Testis (tissue), 3 donors: ENCODE results near the gene LIN52. TPM values are rescaled to one million over a fixed set of nuclear protein-coding genes. Genes with fewer than 3 reads are reported as not detected.

Source experiments
- DNase-seq: peaks from one replicate; pipeline ENCODE4 v3.0.0-alpha.2; 2019
- H3K27ac ChIP-seq, 2 donors: fragments of 200-600 bp; sonication (generic); one replicate each; pipeline ENCODE4 v1.5.1; 2019
- H3K27me3 ChIP-seq: fragments of 200-600 bp; sonication (generic); one replicate; pipeline ENCODE4 v1.5.1; 2019
- H3K36me3 ChIP-seq: fragments of 200-600 bp; sonication (generic); one replicate; pipeline ENCODE4 v1.5.1; 2017; ENCODE audit warnings: low read depth; ENCODE audit errors: missing control alignments
- H3K4me1 ChIP-seq: fragments of 200-600 bp; sonication (generic); one replicate; pipeline ENCODE4 v1.5.1; 2019
- H3K4me3 ChIP-seq, 2 donors: fragments of 200-600 bp; sonication (generic); one replicate each; pipeline ENCODE4 v1.5.1; 2017 to 2019
- H3K9me3 ChIP-seq: fragments of 200-600 bp; sonication (generic); one replicate; pipeline ENCODE4 v1.5.1; 2017
- POLR2A ChIP-seq: fragments of 450-650 bp; IDR thresholded peaks from one replicate; pipeline ENCODE4 v1.6.1; 2017; ENCODE audit warnings: antibody characterized with exemption, mild to moderate bottlenecking, moderate library complexity
- WGBS, 2 donors: methylation state at CpG; one replicate each; pipeline ENCODE4 v1.1.5; 2018; 5-methylcytosine and 5-hydroxymethylcytosine counted together
- intact Hi-C: fragments of 100-400 bp; cut with DNase I; formaldehyde crosslinking; loops from one replicate; pipeline ENCODE4 v1.15.1; 2023; ENCODE audit warnings: low total_unique reads
- polyA plus RNA-seq: library from polyadenylated mRNA; stranded (reverse); fragments of 350-450 nt; fragmentation: Illumina TruSeq; extraction: RNeasy Lipid Tissue Mini Kit (QIAGEN cat#74804); gene quantifications from one replicate; pipeline ENCODE4 v1.2.3, GENCODE V29; 2014; ENCODE audit warnings: low read depth, low replicate concordance; ENCODE audit not compliant: insufficient read depth
- total RNA-seq, 2 donors: library from RNA; depleted of rRNA; stranded (reverse); fragments of >200 nt; gene quantifications; one replicate each; pipeline ENCODE4 v1.2.3, GENCODE V29; 2016
- TF ChIP-seq, protein P1 (sequence below), 3 experiments: fragments of 450-650 bp in 2 of 3; fragments of 200-600 bp in 1 of 3; sonication (generic) in 1 of 3; IDR thresholded peaks; one replicate each; pipeline ENCODE4 v1.5.1; 2016 to 2019; ENCODE audit warnings: antibody characterized with exemption in 3 of 3, mild to moderate bottlenecking in 2 of 3, moderate library complexity in 1 of 3

The LIN52 gene
- total and polyA plus RNA-seq, 3 donors from 2014 or later, result 13.8 to 21.7 (median 18.9) TPM

DNA sequence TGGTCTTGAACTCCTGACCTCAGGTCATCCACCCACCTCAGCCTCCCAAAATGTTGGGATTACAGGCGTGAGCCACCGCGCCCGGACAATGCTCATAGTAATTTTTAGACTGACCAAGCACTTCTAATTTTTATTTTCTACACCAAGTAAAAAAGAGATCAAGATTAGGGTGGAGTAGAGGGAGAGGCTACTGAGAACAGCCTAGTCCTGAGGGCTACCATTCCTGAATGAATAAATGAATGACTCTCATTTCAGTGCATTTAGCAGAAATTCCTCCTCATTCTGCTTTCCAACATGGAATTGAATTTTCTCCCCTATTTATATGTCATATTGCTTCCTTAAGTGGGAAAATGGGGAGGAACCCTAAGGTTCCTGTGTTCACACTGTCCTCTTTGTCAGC, 39.2 kb upstream of the LIN52 start:
- TF ChIP-seq, protein P1, sequence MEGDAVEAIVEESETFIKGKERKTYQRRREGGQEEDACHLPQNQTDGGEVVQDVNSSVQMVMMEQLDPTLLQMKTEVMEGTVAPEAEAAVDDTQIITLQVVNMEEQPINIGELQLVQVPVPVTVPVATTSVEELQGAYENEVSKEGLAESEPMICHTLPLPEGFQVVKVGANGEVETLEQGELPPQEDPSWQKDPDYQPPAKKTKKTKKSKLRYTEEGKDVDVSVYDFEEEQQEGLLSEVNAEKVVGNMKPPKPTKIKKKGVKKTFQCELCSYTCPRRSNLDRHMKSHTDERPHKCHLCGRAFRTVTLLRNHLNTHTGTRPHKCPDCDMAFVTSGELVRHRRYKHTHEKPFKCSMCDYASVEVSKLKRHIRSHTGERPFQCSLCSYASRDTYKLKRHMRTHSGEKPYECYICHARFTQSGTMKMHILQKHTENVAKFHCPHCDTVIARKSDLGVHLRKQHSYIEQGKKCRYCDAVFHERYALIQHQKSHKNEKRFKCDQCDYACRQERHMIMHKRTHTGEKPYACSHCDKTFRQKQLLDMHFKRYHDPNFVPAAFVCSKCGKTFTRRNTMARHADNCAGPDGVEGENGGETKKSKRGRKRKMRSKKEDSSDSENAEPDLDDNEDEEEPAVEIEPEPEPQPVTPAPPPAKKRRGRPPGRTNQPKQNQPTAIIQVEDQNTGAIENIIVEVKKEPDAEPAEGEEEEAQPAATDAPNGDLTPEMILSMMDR (IDR thresholded peaks at IDR 0.05), result no peak
- no peak for TF ChIP-seq POLR2A
- 95% methylated on average over 4 of the region's 4 CpGs for WGBS, 2 donors
- H3K9me3 ChIP-seq, result no peaks in the 10 kb centered on the region

DNA sequence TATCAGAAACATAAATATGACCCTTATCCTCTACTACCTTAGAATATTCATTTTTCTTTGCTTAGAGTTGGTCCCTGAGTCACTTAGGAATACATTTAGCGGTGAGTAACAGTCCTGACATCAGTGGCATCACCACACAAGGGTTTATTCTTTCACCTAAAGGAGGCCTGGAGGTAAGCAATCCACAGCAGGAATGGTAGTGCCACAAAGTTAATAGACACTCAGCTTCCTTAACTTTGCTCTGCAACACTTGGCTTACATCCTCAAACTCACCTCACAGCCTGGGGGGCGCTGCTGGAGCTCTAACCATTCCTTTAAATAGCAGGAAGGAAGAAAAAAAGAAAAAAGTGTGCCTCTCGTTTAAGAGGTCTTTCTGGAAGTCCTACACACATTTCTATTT, 36.5 kb upstream of the LIN52 start:
- Histone ChIP-seq H3K4me3 (no peak overlapping the region), H3K36me3 (no peaks in the 10 kb centered on the region), H3K4me1 (no peaks in the 10 kb centered on the region), H3K9me3 (no peaks in the 10 kb centered on the region), H3K27ac (no peak overlapping the region), H3K27me3 (no peaks in the 10 kb centered on the region)
- TF ChIP-seq, protein P1 (IDR thresholded peaks at IDR 0.05), result no peak
- no peak for TF ChIP-seq POLR2A
- WGBS, 2 donors, result 72 to 75% methylated on average over 3 of the region's 3 CpGs
- intact Hi-C loops, result no loop called here
- no peak for DNase-seq

More for the DNA sequence above, 39.2 kb upstream of the LIN52 start:
- DNase-seq, result no peak
- intact Hi-C loops, result no loop called here
- Histone ChIP-seq H3K36me3 (no peaks in the 10 kb centered on the region), H3K4me1 (no peaks in the 10 kb centered on the region), H3K4me3 (no peak overlapping the region), H3K27ac (no peak overlapping the region), H3K27me3 (no peaks in the 10 kb centered on the region)

DNA sequence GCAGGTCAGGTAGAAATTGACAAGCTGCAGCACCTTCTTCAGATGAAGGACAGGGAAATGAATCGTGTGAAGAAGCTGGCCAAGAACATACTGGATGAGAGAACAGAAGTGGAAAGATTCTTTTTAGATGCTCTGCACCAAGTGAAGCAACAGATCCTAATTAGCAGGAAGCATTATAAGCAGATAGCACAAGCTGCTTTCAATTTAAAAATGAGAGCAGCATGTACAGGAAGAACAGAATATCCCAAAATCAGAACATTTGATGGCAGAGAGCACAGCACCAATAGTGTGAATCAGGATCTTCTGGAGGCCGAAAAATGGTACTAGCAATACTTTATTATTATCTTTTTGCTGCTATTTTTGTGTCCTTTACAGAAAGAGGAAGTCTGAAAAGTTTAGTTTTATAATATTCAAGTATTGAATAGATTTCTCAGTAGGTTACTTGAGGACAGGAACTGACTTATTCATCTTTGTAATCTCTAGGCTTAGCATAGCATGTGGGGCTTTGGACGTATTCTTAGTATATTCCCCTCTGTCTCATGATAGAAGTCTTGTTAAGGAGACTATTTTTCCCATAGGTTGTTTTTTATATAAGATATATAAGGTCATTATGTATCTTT, 34.8 kb upstream of the LIN52 start:
- no peak for DNase-seq
- no peaks in the 10 kb centered on the region for H3K36me3 ChIP-seq
- intact Hi-C loops, result no loop called here
- no peak overlapping the region for H3K27ac ChIP-seq
- no peaks in the 10 kb centered on the region for H3K9me3 ChIP-seq
- WGBS, 2 donors, result 27 to 31% methylated on average over 3 of the region's 3 CpGs
- H3K4me1 ChIP-seq, result no peaks in the 10 kb centered on the region
- no peak overlapping the region for H3K4me3 ChIP-seq
- TF ChIP-seq POLR2A, result no peak
- TF ChIP-seq, protein P1 (IDR thresholded peaks at IDR 0.05), result no peak
- no peaks in the 10 kb centered on the region for H3K27me3 ChIP-seq

DNA sequence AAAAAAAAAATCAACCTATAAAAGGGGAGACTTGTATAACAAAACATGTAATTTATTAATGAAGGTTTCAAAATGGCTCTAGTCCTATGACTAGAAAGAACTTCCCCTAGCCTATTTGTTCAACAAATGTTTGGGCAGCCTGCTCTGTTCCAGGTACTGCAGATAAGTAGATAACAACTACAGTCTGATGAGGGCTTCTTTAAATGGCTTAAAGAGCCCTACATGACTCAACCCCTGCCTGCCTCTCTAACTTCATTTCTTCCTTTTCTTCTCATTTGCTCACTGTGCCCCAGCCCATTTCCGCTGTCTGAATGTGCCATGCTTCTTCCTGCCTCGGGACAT, 22.0 kb upstream of the LIN52 start:
- peaks cover 4% of the 10 kb centered on the region for H3K4me1 ChIP-seq
- no peaks in the 10 kb centered on the region for H3K27me3 ChIP-seq
- no peak for DNase-seq
- H3K27ac ChIP-seq, result no peak overlapping the region
- H3K9me3 ChIP-seq, result no peaks in the 10 kb centered on the region
- H3K36me3 ChIP-seq, result no peaks in the 10 kb centered on the region
- WGBS, 2 donors, result 91 to 98% methylated on average over 2 of the region's 2 CpGs
- TF ChIP-seq, protein P1 (IDR thresholded peaks at IDR 0.05), result no peak
- no peak for TF ChIP-seq POLR2A
- intact Hi-C loops, result no loop called here
- H3K4me3 ChIP-seq, result no peak overlapping the region

DNA sequence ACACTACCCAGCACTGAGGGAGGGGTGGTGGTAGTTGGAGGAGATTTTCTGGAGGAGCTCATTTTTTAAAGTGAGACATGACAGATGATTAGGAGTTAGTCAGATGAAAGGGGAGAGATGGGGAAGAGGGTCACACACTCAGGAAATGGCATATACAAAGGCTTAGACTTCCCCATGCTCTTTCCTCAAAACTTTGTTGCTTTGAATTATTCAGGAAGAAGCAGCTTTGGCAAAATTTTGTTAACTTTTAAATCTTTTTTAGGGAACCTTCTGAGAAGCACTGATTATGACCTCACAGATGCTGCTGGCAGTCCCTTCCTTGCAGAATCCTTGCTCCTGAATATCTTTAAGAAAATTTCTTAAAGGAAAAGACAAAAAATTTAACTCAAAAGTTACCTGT, 20.3 kb upstream of the LIN52 start:
- TF ChIP-seq, protein P1 (IDR thresholded peaks at IDR 0.05), result no peak
- no peak for TF ChIP-seq POLR2A
- Histone ChIP-seq H3K27ac (no peak overlapping the region), H3K36me3 (no peaks in the 10 kb centered on the region), H3K4me1 (peaks cover 4% of the 10 kb centered on the region), H3K27me3 (no peaks in the 10 kb centered on the region), H3K9me3 (no peaks in the 10 kb centered on the region), H3K4me3 (no peak overlapping the region)
- intact Hi-C loops, result no loop called here
- DNase-seq, result no peak
